OCI-LY7 (cell line): ENCODE data around the gene TPP1.

Experiments used
- EZH2phosphoT487 ChIP-seq: fragments of 200-600 bp; sonication (generic); IDR thresholded peaks from 2 replicates; pipeline ENCODE4 v1.6.1; 2018; ENCODE audit warnings: low read depth, borderline replicate concordance, mild to moderate bottlenecking, mixed run types, antibody characterized with exemption, low read length, moderate library complexity, mixed read lengths
- TF ChIP-seq, protein P1 (sequence below): fragments of 200-600 bp; sonication (generic); conservative IDR thresholded peaks from 2 replicates; pipeline ENCODE4 v1.5.1; 2014; ENCODE audit warnings: mild to moderate bottlenecking, antibody characterized with exemption, low read length, moderate library complexity, mixed read lengths

DNA sequence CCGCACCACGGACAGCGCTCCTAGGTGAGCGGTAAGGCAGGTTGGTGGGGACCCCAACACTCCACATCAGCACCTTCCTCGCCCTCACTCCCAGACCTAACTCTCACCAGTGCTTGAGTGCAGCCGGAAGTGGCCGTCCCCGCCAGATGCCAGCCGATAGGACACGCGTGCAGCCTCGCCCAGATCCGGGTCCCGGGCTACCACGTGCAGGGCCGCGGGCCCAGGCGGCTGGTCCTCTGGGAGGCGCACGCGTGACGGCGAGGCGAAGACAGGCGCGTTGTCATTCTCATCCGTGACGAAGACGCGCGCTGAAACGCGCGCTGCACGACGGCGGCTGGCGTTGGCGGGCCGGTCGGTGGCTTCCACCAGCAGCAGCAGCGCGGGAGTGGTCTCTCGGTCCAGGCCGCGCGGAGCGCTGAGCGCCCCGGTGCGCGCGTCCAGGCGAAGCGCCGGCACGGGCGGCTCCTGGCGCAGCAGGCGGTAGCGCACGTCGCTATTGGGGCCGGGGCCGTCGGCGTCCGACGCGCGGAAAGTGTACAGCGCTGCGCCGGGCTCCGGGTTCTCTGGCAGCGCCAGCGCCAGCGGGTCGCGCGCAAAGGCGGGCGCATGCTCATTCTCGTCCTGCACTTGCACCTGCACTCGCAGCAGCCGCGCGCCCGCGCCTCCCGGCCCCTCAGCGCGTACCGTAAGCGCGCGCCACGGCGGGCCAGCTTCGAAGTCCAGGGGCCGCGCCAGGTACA is 10.8 kb upstream of the TPP1 start:
- TF ChIP-seq, protein P1, sequence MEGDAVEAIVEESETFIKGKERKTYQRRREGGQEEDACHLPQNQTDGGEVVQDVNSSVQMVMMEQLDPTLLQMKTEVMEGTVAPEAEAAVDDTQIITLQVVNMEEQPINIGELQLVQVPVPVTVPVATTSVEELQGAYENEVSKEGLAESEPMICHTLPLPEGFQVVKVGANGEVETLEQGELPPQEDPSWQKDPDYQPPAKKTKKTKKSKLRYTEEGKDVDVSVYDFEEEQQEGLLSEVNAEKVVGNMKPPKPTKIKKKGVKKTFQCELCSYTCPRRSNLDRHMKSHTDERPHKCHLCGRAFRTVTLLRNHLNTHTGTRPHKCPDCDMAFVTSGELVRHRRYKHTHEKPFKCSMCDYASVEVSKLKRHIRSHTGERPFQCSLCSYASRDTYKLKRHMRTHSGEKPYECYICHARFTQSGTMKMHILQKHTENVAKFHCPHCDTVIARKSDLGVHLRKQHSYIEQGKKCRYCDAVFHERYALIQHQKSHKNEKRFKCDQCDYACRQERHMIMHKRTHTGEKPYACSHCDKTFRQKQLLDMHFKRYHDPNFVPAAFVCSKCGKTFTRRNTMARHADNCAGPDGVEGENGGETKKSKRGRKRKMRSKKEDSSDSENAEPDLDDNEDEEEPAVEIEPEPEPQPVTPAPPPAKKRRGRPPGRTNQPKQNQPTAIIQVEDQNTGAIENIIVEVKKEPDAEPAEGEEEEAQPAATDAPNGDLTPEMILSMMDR: no peak
- no peak for TF ChIP-seq EZH2phosphoT487
